Germinal center (tissue), 1 donor: ENCODE results near the gene MMP15.
"Not testable (repeated sequence)": the region's sequence is repeated elsewhere in the genome, so short reads cannot be mapped to it uniquely, and the experiment has no call there.

Experiments used
- DNase-seq: peaks from one replicate; pipeline ENCODE4 v3.0.0; 2012; ENCODE audit warnings: mixed read lengths, low spot score

MMP15 gene

GRCh38 chr16:58049232-58050185 is 24.0 kb downstream of the MMP15 start:
- DNase-seq: no peak

GRCh38 chr16:58051296-58051695 is 25.7 kb downstream of the MMP15 start:
- DNase-seq: no peak

GRCh38 chr16:58051821-58052603 is 26.5 kb downstream of the MMP15 start:
- no peak for DNase-seq

- DNase-seq: no peak
Measured at GRCh38 chr16:58053682-58054005, 28.1 kb downstream of the MMP15 start.

- no peak for DNase-seq
Measured at GRCh38 chr16:58054289-58054688, 28.7 kb downstream of the MMP15 start.

GRCh38 chr16:58056580-58056979 is 31.0 kb downstream of the MMP15 start:
- no peak for DNase-seq

GRCh38 chr16:58057121-58057520 is 31.6 kb downstream of the MMP15 start:
- no peak for DNase-seq

- DNase-seq: no peak
Measured at GRCh38 chr16:58057784-58058183, 32.2 kb downstream of the MMP15 start.

- DNase-seq: no peak
Measured at GRCh38 chr16:58062821-58063220, 37.3 kb downstream of the MMP15 start.

GRCh38 chr16:58063377-58064076 is 38.0 kb downstream of the MMP15 start:
- no peak for DNase-seq

GRCh38 chr16:58070585-58070984 is 45.0 kb downstream of the MMP15 start:
- no peak for DNase-seq

GRCh38 chr16:58072134-58072533 is 46.6 kb downstream of the MMP15 start:
- not testable (repeated sequence) for DNase-seq

- DNase-seq: not testable (repeated sequence)
Measured at GRCh38 chr16:58073086-58073485, 47.5 kb downstream of the MMP15 start.

GRCh38 chr16:58074657-58075056 is 49.1 kb downstream of the MMP15 start:
- no peak for DNase-seq

GRCh38 chr16:58076514-58076913 is 51.0 kb downstream of the MMP15 start:
- no peak for DNase-seq

- DNase-seq: no peak
Measured at GRCh38 chr16:58077796-58078195, 52.2 kb downstream of the MMP15 start.

- DNase-seq: not testable (repeated sequence)
Measured at GRCh38 chr16:58080657-58081056, 55.1 kb downstream of the MMP15 start.

- DNase-seq: no peak
Measured at GRCh38 chr16:58082381-58082780, 56.8 kb downstream of the MMP15 start.

- DNase-seq: no peak
Measured at GRCh38 chr16:58084635-58085034, 59.1 kb downstream of the MMP15 start.

- no peak for DNase-seq
Measured at GRCh38 chr16:58085171-58085570, 59.6 kb downstream of the MMP15 start.

- DNase-seq: no peak
Measured at GRCh38 chr16:58085584-58086251, 60.2 kb downstream of the MMP15 start.
